EH (cell line): ENCODE data around the gene RNF212.

Experiments used
- DNase-seq: peaks from one replicate; pipeline ENCODE4 v3.0.0-alpha.2; 2015; ENCODE audit warnings: low read depth

RNF212 gene

DNA sequence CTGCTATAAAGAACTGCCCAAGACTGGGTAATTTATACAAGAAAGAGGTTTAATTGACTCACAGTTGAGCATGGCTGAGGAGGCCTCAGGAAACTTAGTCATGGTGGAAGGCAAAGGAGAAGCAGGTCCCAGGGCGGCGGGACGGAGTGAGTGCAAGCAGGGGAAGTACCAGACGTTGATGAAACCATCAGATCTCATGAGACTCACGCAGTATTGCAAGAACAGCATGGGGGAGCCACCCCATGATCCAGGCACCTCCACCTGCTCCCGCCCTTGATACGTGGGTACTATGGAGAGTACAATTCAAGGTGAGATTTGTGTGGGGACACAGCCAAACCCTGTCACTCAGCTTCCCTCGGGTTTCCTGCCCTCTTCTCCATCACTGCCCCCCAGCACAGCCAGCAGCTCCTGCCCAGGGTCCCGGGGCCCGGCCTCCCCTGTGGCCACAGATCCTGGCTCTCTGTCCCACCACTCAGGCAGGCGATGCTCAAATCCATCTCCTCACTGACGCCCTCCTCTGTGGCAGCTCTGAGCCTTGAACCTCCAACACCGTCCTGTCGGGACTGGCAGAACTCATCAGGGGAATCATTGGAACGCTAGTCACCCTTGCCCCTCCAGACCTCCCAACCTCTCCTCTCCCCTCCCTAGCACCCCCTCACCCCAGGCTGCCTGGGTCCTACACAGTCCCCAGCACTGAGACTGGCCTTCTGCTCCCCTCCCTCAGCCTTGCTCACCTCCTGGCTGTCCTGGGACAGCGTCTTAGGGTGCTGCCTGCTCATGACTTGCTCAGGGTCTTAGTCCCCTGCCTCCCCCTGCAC, 64.4 kb downstream of the RNF212 start:
- DNase-seq, result no peak

DNA sequence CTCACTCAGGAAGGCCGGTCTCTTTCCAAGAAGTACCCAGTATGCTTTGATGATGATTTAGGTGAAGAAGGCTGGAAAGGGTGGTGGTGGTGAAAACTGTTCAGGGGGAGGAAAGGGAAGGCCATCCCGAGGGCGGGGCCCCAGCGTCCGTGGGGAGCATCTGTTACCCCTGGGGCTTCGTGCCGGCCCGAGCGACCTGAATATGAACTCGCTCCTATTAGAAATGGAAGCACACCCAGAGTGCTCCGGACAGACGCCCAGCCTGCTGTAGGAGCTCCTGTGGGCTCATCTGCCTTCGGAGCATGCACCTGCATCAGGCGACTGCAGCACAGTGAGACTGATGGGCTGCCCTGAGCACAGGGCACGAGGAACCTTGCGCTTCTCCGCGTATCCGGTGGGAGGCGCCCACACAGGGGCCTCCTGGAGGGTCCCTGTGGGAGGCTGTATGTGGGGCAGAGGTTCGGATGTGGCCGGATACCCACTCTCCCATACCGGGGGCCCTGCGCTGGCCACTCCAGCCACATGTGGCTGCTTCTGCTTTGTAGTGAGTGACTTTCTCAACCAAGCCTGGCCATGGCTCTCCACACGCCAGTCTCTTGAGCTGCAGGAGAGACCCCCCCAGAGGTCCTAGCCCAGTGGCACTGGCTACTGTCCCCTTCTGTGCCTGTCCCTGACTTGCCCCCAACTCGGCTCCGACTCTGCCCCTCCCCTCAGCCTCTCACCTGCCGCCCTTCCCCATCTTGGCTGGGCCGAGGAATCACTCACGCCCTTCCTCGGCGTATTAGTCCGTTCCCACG, 65.2 kb downstream of the RNF212 start:
- DNase-seq, result no peak

DNA sequence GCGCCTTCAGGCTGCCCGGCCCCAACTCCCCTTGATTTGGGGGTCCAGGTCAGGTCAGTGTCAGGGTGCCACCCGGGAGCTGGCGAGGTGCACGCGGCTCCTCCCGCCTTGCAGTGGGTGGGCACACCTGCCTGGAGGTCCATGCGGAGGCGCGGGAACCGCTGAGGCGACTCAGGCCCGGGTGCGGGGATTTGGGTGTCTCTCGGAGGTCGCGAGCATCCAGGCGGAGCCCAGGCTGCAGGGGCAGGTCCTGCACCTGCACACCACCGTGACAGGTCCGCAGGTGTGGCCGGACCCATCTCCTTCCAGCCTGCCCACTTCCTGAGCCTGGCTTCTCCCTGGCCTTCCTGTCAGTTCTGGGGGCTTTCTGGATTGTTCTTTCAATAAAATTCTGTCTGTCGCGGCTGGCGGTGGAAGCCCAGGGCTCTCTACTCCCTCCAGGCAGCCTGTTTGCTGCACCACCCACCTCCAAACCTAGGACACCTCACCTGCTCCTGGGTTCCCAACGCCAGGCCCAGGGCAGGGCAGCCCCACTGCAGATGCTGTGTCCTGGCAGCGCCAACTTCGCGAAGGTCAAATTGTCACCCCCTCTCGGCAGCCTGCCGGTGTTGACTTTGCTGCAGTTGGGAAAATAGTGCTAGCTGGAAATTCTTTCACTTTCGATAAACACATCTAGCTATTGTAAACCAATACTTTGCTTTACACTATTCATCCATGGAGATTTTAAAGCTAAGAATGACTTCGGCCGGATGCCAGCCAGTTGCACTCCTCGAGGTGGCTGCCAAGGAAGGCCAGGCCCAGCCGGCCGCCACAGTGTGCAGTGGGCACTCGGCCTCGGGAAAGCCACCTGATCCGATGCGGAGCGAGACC, 66.0 kb downstream of the RNF212 start:
- DNase-seq, result no peak

DNA sequence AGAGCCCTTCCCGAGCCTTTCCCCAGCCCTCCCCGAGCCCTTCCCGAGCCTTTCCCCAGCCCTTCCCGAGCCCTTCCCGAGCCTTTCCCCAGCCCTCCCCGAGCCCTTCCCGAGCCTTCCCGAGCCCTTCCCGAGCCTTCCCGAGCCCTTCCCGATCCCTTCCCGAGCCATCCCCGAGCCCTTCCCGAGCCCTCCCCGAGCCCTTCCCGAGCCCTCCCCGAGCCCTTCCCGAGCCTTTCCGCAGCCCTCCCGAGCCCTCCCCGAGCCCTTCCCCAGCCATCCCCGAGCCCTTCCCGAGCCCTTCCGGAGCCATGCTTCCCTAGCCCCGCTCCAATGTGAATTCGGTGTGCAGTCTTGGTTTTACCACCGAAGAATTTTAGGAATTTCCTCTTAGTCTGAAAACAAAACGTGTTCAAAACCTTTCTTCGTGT, 66.8 kb downstream of the RNF212 start:
- DNase-seq, result peak; percentile 83

DNA sequence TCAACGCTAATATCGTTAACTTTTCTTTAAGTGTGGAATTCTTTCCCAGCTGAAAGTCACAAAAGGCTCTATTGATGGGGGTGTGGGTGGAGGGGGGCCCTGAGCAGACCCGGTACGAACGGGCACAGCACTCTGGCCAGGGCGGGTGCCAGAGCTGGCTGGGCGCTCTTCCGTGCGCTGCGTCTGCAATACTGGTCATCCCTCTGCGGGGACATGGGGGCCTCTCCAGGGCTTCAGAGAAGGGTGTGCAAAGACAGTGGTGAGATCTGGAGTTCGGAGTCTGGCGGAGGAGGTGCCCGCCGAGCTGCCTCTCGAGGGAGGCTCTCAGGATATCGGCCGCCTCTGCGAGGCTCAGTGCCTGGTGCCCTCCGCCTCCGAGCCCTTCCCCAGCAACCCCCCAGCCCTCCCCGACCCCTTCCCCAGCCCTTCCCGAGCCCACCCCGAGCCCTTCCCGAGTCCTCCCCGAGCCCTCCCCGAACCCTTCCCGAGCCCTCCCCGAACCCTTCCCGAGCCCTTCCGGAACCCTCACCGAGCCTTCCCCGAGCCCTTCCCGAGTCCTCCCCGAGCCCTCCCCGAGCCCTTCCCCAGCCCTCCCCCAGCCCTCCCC, 67.7 kb downstream of the RNF212 start:
- DNase-seq, result no peak

DNA sequence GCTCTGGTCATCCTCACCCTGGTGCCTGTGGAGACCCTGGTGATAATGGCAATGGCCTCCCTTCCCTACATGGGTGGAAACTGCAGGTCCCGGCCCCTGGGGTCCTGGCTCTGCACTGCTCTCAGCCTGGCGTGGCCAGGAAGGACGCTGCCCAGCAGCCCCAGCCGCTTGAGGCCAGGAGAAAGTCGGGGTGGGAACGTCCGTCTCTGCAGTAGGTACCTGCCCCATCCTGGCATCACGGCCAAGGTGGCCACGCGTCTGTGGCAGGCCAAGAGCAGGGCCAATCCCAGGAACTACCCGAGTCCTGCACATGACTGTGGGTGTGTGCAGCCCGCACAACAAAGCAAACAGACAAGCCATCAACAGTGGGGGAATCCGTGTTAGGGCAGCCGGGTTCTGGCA, 68.2 kb downstream of the RNF212 start:
- no peak for DNase-seq

DNA sequence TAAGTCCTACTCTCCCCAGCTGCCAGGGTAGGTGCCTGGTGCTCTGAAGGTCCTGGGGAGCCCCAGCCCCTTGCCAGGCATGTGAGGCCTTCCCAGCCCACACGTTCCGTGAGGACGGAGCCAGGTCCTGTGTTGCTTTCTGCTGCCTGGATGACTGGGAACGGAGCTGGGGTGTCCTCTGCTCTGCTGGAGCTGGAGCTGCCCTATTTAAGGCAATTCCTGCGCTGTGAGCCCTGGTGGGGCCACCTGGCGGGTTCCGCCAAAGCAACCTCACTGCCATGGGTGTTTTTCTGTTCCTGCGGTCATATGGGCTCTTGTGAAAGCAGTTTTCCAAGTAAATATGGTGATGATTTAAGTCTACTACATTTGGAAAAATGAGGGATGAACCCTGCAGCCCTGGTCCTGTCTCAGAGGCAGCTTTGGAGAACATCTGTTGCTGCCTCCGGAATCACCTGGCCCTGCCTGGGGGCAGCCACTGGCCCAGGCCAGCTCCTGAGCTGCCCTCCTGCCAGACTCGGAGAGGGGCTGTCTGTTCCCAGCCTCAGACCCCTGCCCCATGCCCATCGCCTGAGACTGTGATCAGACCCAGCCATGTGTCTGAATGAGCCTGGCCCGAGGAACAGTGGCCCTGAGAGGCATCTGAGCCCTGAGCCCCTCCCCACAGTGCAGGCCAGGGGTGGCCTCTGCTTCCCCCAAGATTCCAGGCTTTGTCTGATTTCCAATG, 68.7 kb downstream of the RNF212 start:
- DNase-seq, result no peak

DNA sequence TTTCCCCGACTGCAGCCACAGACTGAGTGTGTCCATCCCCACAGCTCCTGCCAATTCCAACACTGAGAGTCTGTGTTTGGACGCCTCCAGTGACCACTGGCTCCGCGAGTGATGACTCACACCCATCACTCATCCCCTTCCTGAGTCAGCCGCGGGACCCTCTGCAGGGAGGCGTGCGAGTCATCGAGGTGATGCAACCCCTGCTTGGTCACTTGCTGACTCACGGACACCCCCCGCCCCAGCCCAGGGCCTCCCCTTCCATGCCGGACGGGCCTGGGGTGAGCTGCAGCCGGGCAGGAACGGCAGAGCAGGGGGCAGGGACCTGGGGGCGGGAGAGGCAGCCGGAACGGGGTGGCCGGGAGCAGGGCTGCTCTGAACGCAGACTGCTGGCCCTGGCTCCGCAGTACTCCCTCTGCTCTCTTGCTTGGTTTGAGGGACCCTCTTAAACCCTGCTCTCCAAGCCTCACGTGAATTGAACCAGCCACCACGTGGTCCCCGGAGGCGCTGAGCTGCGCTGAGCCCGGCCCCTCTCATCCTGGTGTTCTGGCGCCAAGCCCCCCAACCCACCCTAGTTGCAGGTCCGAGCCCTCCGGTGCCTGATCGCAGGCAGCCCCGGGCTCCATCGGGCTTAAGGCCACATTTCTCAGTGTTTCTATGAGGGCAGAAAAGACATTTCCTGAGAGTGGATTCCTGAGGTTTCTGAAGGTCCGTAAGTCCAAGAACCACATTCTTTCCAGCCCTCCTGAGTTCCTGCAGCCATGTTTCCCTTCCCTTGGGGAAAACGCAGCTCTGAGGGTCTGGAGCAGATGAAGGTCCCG, 69.5 kb downstream of the RNF212 start:
- peak; percentile 100 for DNase-seq

DNA sequence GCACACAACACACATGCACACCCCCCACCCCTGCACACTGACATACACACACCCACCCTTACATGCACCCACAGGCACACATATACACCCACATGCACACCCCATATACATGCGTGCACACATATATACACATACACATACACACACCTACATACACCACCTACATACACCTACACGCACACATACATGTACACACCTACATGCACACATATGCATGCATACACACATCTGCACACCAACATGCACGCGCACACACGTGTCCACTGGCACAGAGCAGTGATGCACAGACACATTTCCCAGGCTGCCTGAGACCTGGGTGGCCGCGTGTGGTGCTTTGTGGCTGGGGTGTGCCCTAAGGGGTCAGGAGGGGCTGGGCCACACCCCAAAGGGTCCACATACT, 70.2 kb downstream of the RNF212 start:
- DNase-seq, result no peak

DNA sequence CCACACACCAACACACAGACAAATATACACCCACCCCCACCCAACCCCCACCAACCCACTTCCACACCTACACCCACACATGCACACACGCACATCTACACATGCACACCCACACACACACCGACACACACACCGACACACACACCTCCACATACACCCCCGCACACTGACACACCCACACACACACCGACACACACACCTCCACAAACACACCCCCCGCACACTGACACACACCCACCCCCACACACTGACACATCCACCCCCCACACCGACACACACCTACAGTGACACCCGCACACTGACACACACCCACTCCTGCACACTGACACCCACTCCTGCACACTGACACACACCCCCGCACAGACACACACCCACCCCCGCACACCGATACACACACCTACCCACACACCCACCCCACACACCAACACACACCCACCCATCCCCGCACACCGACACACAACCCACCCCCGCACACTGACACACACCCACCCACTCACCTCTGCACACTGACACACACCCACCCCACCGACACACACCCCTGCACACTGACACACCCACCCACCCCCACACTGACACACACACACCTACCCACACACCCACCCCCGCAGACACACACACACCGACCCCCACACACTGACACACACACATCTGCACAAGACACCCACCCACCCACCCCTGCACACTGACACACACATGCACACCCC, 70.9 kb downstream of the RNF212 start:
- DNase-seq, result no peak

DNA sequence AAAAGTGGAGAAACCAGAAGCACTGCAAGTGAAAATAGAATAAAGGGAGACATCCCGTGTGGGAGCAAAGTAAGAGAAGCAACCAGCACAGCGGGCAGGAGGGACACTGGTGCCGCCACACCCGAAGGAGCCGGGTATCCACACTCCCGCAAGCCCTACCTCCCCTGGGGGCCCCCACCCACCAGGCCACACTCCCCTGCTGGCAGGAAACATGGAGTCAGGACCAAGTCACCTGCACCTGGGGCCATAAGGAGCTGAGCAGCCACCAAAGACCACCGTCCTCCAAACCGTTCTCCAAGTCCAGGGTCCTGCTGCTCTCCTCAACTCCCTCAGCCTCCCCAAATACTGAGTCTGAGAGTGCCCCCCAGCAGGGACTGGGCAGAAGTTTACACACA, 71.4 kb downstream of the RNF212 start:
- DNase-seq, result no peak

DNA sequence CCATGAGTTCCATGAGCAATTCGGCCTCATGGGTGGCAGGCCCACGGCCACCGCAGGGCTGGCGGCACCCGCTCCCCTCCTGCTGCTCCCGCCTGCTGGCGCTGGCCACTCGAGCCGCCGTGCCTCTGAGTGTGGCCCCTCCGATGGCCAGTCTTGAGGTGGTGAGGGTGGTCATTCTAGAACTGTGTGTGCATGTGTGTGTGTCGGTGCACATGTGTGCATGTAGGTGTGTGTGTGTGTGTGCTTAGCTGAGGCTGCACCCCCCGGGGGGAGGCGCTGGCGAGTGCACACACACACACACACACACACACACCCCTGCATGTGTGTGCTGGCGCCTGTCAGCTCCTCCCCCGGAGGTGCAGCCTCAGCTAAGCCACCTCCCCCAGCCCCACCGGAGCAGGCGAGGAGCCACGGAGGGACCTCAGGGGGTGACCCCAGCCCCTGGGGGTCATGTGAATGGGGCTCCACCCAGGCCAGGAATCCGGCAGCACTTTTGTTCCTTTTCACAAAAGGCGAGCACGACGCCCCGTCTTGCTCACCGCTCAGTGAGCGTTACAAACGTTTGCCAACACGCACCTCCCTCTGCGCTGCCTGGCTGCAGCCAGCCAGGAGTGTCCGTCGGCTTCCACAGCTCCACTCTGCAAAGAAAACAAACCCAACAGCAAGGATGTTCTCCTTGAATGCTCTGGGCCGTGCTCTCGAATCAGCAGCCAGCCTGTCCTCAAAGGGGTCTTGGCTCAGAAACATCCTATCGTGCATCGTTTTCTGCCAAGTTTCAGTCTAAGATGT, 72.0 kb downstream of the RNF212 start:
- DNase-seq, result peak; percentile 44

DNA sequence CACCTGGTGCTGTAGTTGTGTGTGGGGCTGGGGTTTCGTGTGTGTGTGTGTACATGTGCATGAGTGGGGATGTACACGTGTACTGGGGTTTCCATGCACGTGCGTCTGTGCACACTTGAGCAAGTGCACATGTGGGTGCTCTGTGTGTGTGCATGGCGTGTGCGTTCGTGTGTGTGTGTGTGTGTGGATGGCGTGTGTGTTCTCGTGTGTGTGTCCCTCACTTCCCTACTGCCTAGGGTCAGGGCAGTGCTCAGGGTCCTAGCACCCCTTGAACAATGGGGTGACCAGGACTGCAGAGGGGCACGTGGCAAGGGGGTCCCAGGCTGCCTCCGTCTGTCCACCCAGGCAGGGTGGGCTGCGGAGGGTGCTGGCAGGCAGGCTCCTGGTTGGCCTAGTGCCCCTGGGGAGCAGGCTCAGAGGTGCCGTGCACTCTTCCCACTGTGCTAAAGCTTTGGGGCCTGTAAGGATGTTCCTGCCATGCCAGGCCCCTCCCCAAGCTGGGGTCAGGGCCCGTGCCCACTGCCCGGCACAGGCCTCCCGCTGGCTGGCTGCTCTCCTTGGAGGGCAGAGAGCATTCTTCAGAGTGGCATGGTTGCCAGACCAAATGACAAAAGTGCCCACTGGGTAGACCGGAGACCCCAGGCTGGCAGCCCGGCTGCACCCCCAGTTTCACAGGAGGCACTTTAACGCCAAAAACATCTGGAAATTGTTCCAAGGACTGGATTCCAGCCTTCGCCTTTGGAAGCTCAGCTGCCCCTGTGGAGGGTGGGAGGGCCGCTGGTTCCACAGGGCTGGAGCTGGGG, 72.8 kb downstream of the RNF212 start:
- DNase-seq, result no peak

DNA sequence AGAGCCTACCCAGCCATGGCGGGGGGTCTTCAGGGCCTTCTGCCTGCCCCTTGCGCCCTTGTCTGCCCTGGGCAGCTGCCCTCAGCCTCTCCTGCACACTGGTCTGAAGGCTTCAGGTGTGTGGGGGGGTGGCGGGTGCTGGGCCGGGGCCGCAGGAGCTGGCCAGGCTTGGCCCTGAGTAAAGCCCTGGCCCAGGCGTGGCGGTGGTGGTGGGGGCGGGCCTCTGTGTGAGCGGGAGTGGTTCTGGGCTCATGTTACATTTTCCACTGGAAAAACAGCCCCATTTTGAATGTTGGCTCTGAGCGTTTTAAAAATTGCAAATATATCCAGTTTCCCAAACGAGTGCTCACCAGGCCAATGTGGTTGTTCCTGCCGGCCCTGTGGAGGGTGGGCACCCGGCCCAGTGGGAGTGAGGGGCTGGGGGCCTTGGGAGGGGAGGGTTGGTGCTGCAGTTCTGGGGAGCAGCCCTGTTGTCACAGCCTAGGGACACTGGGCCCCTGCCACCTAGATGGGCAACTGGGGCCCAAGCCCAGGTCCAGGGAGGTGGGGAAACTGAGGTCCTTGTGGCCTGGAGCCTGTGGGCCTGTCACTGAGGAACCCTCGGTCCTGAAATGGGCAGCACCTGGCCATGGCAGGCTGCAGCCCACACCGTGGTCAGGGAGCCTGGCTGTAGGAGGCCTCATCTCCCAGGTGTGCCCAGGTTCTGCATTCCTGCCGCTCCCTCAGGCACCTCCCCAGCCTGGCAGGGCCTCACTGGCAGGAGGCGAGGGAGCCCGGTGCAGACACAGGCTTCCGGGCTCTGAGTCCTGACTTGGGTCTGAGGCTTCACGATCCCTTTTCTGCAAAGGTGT, 73.6 kb downstream of the RNF212 start:
- peak; percentile 56 for DNase-seq

DNA sequence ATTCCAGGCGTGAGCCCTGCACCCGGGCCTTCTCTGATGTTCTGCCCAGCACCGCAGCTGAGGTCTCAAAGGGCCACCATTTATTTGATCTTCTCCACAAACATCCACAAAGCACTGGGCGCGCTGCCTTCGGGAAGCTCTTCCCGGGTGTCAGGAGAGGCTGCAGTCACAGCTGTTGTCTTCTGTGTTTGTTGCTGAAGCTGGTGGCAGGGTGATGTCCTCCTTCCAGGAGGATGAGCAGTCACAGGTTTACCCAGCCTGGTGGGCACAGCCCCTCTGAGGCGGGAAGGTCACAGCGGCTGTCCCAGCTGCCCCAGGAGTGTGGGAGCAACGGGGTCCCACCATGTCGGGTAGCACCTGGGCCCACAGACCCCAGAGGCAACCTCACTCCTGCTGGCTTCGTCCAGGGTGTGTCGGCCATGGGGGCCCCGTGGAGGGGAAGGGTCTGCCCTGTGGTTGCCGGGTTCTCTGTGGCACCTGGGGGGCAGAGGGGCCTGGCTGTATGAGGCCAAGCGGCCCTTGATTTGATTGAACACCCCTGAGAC, 74.3 kb downstream of the RNF212 start:
- no peak for DNase-seq

DNA sequence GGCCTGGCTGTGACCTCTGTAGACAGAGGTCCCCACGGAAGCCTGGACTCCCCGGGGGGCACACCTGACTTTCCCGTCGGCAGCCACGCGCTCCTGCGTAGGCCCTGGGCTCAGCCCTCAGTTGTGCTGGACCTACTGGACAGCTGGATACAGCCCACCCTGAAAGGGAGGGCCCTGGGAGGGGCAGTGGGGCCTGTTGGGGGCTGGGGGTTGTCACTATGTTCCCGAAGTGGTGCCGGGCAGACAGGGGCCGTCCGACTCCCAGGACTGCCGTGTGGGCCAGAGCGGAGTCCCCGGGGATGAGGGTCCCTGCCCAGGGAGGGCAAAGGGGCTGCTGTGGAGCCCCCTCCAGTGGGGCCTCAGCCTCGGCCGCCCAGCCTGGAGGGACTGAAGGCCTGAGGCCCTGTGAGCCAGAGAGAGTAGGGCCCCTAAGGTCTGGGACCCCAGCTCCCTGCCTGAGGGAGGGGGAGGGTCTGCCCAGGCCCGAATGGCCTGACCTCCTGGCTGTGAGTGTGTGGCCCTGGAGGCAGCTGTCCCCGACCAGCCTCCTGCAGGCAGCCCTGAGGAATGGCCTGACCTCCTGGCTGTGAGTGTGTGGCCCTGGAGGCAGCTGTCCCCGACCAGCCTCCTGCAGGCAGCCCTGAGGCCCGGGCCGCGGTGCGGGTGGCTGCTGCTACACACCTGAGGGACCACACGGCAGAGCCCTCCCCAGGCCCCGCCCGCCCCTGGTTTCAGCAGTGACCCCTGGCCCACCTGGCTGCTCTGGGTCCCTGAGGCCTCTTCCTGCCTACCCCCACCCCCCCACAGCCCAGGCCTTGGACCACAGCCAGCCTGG, 76.2 kb downstream of the RNF212 start:
- DNase-seq, result no peak
